WERI-Rb-1 (cell line): ENCODE measurements around the gene MARCHF10.

ENCODE experiments used
- DNase-seq: peaks from one replicate; pipeline ENCODE4 v3.0.0-alpha.2; 2020
- H3K27ac ChIP-seq: fragments of 250-450 bp; sonication (Bioruptor Pico); 2 replicates; pipeline ENCODE4 v1.5.1; 2020; ENCODE audit warnings: mild to moderate bottlenecking, moderate library complexity
- H3K27me3 ChIP-seq: fragments of 250-450 bp; sonication (Bioruptor Pico); 2 replicates; pipeline ENCODE4 v1.5.1; 2021; ENCODE audit warnings: mild to moderate bottlenecking, low read depth, moderate library complexity; ENCODE audit not compliant: insufficient read depth, severe bottlenecking
- H3K36me3 ChIP-seq: fragments of 250-450 bp; sonication (Bioruptor Pico); 2 replicates; pipeline ENCODE4 v1.5.1; 2020; ENCODE audit warnings: mild to moderate bottlenecking, moderate library complexity
- H3K4me3 ChIP-seq: 2 replicates; pipeline ENCODE4 v1.5.1; 2011; ENCODE audit warnings: low read depth, mild to moderate bottlenecking, control low read depth, low read length
- H3K9me3 ChIP-seq: fragments of 250-450 bp; sonication (Bioruptor Pico); 2 replicates; pipeline ENCODE4 v1.5.1; 2021; ENCODE audit warnings: mild to moderate bottlenecking, moderate library complexity; ENCODE audit not compliant: severe bottlenecking
- TF ChIP-seq, protein P1 (sequence below): IDR thresholded peaks from 2 replicates; pipeline ENCODE4 v1.5.1; 2011; ENCODE audit warnings: low read depth, mild to moderate bottlenecking, control low read depth, inconsistent platforms, low read length

Gene MARCHF10

DNA sequence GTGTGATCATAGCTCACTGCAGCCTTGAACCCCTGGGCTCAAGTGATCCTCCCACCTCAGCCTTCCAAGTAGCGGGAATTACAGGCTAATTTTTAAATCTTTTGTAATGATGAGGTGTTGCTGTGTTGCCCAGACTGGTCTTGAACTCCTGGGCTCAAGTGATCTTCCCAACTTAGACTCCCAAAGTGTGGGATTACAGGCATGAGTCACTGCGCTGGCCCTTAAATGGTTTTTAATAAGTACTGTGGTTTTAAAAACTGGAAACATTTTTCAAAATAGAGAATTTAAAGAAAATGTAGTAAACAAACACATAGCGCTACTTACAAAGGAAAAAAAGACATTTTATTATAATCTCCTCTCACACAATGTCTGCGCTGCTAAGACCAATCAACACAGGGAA, 32.2 kb downstream of the MARCHF10 start:
- TF ChIP-seq, protein P1, sequence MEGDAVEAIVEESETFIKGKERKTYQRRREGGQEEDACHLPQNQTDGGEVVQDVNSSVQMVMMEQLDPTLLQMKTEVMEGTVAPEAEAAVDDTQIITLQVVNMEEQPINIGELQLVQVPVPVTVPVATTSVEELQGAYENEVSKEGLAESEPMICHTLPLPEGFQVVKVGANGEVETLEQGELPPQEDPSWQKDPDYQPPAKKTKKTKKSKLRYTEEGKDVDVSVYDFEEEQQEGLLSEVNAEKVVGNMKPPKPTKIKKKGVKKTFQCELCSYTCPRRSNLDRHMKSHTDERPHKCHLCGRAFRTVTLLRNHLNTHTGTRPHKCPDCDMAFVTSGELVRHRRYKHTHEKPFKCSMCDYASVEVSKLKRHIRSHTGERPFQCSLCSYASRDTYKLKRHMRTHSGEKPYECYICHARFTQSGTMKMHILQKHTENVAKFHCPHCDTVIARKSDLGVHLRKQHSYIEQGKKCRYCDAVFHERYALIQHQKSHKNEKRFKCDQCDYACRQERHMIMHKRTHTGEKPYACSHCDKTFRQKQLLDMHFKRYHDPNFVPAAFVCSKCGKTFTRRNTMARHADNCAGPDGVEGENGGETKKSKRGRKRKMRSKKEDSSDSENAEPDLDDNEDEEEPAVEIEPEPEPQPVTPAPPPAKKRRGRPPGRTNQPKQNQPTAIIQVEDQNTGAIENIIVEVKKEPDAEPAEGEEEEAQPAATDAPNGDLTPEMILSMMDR, result no peak
- no peak overlapping the region for H3K4me3 ChIP-seq
- no peaks in the 10 kb centered on the region for H3K36me3 ChIP-seq
- no peaks in the 10 kb centered on the region for H3K9me3 ChIP-seq
- H3K27me3 ChIP-seq, result no peaks in the 10 kb centered on the region
- no peak for DNase-seq
- H3K27ac ChIP-seq, result no peak overlapping the region

DNA sequence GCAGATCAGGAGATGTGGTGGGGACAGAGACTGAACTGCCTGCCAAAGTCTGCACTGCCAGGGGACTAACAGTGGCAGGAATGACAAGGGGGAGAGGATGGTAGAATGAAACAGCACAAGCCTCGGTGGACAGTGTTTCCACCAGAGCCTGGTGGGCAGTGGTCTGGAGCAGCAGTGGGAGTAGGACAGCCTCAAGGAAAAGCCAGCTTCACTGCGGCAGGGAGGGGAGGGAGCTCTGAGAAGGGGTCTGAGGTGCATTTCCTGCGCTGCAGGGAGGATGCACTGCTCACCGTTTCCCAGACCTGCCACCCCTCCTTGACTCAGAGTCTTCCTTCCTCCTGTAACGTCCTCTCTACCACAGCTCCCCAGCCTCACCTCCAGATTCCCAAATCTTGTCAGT, 33.8 kb downstream of the MARCHF10 start:
- Histone ChIP-seq H3K4me3 (no peak overlapping the region), H3K36me3 (no peaks in the 10 kb centered on the region), H3K27ac (no peak overlapping the region), H3K9me3 (no peaks in the 10 kb centered on the region), H3K27me3 (no peaks in the 10 kb centered on the region)
- no peak for DNase-seq
- TF ChIP-seq, protein P1, result no peak

DNA sequence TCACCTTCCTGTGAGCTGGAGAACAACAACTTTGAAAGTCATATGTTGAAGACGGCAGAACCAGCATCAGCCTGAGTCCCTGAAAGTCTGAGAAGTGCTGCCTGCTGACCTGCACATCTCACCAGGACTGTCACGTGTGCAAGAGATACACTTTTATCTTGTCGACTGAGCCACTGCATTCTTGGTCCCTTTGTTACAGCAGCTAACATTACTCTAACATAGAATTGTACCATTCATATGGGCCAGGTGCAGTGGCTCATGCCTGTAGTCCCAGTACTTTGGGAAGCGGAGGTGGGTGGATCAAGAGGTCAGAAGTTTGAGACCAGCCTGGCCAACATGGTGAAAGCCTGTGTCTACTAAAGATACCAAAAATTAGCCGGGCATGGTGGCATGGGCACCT, 40.1 kb downstream of the MARCHF10 start:
- TF ChIP-seq, protein P1, result no peak
- DNase-seq, result no peak
- no peak overlapping the region for H3K4me3 ChIP-seq
- no peaks in the 10 kb centered on the region for H3K9me3 ChIP-seq
- H3K36me3 ChIP-seq, result no peaks in the 10 kb centered on the region
- H3K27ac ChIP-seq, result no peak overlapping the region
- no peaks in the 10 kb centered on the region for H3K27me3 ChIP-seq

DNA sequence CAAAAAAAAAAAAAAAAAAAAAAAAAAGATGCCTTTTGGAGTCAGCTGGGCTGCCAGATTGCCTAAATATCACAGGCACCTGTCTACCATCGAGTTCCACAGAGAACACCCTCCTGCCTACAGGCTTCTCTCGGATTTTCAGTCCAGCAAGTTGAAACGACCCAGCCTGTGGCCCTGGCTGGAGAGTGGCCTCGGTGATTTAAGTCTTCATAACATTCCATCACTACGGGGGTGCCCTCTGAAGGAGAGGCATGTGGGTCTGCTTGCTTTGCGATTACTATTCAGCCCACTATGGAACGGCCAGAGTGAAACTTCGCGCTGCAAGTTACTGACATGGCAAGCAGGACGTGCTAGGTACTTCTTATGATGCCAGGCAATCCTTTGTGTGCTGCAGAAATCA, 42.8 kb downstream of the MARCHF10 start:
- Histone ChIP-seq H3K4me3 (no peak overlapping the region), H3K9me3 (no peaks in the 10 kb centered on the region), H3K27ac (no peak overlapping the region), H3K36me3 (no peaks in the 10 kb centered on the region), H3K27me3 (no peaks in the 10 kb centered on the region)
- no peak for DNase-seq
- TF ChIP-seq, protein P1, result no peak

DNA sequence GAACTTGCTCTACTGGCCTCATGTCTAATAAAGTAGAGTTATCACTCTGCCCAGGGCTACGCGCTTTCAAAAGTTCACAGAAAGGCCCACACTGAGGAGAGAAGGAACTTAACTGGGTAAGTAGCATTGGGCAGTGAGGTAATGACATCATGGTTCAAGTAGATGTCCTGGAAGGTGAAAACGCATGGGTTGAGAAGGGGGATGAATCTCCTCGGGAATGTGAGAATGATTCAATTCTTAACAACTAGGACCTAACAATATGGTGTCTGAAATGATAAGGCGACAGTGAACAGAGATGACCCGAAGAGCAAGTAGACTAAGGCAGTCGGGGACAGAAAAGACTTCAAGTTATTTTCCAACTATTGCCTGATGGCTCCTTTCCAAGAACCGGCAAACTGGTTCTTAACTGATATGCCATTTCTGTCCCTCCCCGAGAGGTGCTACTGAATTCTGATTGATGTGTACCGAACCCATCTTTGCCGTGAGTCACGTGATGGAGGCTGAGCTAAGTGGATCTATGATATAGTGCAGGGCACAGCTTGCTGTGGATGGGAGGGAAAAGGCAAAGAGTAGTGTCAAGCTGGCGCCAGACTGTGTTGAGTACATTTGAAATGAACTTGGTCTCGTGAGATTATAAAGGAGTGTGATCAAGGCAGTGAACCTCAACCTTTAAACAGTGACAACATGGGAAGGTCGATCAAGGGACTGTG, 44.1 kb downstream of the MARCHF10 start:
- Histone ChIP-seq H3K27me3 (no peaks in the 10 kb centered on the region), H3K36me3 (no peaks in the 10 kb centered on the region), H3K4me3 (no peak overlapping the region), H3K9me3 (no peaks in the 10 kb centered on the region), H3K27ac (no peak overlapping the region)
- TF ChIP-seq, protein P1, result no peak
- no peak for DNase-seq

DNA sequence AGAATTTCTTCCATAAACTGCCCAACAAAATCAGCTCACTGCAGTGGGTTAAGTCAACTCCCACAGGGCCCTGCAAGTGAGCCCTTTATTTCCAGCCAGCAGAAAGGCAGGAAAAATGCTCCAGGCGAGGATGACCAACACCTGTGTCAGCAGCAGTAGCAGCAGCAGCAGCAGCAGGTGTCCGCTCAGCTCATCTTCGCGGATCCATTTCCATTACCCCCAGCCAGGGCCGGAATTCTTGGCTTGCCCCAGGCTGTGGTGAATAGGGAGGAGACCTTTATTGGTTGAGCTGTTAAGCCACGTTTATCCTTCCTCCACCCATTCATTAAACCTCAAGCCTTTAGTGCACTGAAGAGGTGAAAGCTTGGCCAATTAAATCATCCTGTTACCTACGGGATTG, 46.2 kb downstream of the MARCHF10 start:
- Histone ChIP-seq H3K4me3 (no peak overlapping the region), H3K27ac (no peak overlapping the region), H3K27me3 (no peaks in the 10 kb centered on the region), H3K36me3 (no peaks in the 10 kb centered on the region), H3K9me3 (no peaks in the 10 kb centered on the region)
- TF ChIP-seq, protein P1, result no peak
- peak; percentile 73 for DNase-seq
